GM18909 (cell line): ENCODE data around the gene MON1B.

ENCODE experiments used
- ATAC-seq: cut with Tn5 transposase; IDR thresholded peaks from one replicate; pipeline ENCODE4 v1.9.1; 2021; ENCODE audit warnings: mild to moderate bottlenecking; ENCODE audit not compliant: unreplicated experiment, poor library complexity

The MON1B gene

DNA sequence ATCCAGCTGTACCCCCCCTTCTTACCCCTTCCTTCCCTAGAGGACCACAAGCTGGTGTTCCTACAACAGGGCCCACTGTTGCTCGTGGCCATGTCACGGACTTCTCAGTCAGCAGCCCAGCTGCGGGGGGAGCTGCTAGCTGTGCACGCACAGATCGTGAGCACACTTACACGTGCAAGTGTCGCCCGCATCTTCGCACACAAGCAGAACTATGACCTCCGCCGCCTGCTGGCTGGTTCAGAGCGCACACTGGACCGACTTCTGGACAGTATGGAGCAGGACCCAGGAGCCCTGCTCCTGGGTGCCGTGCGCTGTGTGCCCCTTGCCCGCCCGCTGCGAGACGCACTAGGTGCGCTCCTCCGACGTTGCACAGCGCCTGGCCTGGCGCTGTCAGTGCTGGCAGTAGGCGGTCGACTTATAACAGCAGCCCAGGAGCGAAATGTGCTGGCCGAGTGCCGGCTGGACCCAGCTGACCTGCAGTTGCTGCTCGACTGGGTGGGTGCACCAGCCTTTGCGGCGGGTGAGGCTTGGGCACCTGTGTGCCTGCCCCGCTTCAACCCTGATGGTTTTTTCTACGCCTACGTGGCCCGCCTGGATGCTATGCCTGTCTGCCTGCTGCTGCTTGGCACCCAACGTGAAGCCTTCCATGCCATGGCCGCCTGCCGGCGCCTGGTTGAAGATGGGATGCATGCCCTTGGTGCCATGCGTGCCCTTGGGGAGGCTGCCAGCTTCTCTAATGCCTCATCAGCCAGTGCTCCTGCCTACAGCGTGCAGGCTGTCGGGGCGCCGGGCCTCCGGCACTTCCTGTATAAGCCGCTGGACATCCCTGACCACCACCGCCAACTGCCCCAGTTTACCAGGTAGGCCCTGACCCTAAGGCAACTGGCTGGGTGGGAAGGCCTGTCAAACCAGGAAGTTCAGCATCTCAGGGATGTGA, 3.6 kb downstream of the MON1B start:
- no peak for ATAC-seq

DNA sequence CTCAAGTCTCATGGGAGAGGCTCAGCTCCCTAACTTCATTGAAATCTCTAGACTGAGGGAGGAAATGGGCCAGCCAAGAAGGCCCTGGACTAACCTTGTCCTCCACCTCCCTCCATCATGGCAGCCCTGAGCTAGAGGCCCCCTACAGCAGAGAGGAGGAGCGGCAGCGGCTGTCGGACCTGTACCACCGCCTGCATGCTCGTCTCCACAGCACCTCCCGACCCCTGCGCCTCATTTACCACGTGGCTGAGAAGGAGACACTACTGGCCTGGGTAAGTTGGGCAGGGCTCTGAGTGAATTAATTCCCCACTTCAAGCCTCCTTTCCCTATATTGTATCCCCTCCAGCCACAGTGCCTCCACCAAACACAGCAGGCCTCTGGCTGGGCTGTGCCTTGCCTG, 4.4 kb downstream of the MON1B start:
- no peak for ATAC-seq

DNA sequence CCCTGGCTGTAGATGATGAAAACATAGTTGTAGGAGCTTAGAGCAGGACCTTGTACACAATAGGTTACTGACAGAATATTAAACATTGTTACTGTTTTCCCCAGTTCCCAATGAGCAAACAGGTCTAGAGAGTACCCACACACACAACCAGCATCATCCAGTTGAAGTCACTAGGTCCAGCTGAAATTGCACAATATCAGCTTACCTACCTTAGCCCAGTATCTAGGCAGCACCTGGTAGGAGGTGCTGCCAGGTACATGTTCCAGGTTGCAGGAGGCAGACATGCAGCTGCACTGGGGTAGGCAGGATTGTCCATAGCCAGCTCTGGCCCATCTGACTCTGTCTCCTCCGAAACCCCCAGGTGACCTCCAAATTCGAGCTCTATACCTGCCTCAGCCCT, 6.8 kb downstream of the MON1B start:
- ATAC-seq: no peak

DNA sequence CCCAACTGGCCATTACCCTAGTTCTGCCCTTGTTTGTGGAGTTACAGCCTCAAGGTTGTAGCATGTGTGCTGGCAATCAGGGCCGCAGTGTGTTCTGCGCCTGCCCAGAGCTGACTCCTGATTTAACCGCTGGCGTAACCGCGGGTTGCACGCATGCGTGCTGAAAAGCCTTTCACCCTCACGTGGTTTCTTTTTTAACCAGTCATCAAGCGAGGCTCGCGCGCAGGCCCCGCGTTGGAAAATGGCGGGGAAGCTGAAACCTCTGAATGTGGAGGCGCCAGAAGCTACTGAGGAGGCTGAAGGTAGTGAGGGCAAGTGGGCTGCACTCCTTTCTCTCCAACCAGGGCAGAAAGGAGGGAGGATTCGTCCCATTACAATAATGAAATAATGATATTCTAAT, 8.2 kb downstream of the MON1B start, which contains the start of gene SYCE1L:
TSS of gene SYCE1L (plus strand) at position 198 of the 400 bp plus-strand sequence. CDS start at position 242, 44 bp downstream.
- ATAC-seq: no peak

DNA sequence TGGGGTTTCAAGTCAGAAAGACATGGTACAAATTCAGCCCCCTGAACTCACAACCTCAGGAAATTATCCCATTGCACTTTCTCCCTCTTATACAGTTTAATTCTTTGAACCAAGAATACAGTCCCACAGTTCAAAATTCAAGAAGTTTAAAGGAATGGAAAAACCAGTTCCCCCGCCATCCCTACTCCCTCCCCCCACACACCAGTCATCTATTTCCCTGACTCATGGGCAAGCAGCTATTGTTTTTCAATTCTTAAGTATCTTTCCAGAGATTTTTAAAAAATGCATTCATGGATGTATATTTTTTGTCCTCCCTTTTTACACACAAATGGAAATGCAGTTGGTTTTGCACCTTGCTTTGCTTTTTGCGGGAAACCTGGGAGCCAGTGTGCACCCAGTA, 15.5 kb downstream of the MON1B start:
- no peak for ATAC-seq

DNA sequence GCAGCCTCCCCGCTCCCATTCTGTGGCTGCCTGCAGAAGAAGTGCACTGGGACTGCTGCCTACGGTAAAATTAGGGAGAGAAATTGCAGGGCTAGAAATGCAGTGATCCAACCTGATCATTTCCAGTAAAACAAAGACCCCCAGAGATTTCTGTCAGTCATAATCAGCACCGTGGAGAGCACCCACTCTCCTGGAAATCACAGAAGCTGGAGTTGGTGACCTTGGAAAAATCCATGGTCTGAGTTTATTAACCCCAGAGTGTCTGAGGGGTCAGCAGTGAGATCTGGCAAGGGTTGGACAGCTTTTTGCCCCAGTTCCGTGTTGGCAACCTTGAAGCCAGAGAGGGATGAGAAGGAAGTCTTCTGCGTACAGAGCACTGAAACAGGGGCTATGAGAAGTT, 16.0 kb downstream of the MON1B start:
- no peak for ATAC-seq

DNA sequence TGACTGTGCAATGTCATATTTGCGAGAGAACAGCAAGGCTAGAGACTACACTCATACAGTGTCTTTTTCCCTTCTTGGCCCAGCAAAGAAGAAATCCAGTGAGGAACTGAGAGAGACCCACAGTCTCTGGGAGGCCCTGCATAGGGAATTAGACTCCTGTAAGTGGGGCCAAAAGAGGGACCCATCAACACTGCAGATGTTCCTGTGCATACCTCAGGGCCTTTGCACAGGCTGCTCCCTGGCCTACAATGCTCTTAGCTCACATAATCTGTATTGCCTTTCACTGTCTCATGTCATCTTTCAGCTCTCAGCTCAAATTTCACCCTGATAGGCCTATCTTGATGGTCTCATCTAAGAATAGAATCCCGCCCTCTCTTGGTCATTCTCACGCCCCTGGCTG, 17.4 kb downstream of the MON1B start:
- no peak for ATAC-seq

- peak; percentile 76 for ATAC-seq
Observed at GRCh38 chr16:77211880-77212740, 21.1 kb downstream of the MON1B start.

DNA sequence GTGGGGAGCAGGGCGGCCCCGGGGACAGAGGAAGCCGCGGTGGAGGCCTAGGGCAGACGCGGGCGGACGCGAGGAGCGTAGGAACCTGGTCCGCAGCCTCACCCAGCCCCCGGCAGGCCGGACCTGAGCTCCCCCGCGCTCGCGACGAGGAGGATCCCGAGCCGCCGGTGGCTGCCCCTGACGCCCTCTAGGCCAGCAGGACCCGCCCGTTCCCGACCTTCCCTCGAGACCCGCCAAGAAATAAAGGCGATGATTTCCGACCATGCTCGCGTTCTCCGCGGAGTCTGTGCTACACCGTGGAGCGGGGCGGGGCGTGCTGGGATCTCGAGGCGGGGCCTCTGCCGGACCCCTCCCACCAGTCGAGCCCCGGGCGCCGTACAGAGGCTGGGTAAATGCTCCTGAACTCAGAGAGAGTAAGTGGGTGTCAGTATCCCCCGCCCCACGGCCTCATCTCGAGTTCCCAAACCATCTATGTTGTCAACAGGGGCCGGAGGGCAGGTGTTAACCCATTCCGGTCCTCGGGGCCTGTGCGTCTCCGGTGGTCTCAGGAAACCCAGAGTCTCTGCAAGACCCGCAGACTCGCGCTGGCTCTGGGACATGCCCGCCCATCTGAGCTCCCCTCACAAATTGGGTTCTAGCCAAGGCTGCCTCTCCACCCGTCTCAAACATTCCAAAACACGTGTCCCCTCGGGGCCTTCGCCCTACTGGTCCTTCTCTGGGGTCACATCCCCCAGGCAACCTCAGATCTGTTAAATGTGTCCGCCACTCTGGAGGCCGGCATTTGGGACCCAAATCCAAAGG, 22.0 kb downstream of the MON1B start:
- peak; percentile 80 for ATAC-seq

DNA sequence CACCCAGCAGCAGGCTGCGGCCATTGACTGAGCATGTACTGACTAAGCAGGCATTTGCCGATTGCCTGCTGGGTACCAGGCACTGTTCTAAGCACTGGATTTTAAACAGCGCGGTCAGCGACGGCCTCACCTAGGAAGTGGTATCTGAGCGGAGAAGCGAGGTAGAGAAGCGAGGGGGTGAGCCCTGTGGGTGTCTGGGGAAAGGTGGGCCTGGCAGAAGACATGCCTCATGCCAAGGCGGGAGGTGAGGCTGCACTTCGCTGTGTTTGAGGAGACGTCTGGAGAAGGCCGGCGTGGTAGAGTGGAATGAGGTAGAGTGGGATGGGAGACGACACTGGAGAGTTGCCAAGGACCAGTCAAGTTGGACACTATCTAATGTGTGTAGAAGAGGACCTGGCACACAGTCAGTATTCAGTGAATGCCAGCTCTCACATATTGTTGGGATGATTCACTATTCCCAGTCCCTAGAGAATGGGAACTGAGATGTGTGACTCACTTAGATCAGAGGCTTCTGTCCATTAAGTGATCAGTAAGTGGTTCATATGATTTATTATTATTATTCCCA, 22.6 kb downstream of the MON1B start:
- no peak for ATAC-seq

- ATAC-seq: no peak
Observed at GRCh38 chr16:77214411-77215138, 23.6 kb downstream of the MON1B start.

- no peak for ATAC-seq
Observed at GRCh38 chr16:77219437-77219836, 28.4 kb downstream of the MON1B start.

DNA sequence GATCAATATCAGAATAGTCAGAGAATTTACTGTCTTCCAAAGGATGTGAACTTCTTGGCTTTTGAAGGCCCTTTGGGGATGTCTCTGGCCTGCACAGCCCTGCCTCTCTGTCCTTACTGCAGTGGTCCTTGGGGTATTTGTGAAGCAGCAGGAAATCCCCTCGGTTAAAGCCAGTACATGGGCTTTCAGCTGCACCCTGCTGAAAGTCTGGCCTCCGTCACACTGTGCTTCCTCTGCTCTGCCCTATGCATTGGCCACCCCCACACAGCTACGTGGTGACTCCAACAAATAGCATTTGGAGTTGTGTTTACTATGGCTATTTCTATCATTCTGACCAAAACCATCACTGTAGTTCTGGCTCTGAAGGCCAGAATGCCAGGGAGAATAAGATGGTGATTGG, 29.4 kb downstream of the MON1B start:
- ATAC-seq: peak; percentile 73

- ATAC-seq: no peak
Observed at GRCh38 chr16:77221482-77221881, 30.5 kb downstream of the MON1B start.

- no peak for ATAC-seq
Observed at GRCh38 chr16:77223184-77223583, 32.2 kb downstream of the MON1B start.

- no peak for ATAC-seq
Observed at GRCh38 chr16:77225182-77225581, 34.2 kb downstream of the MON1B start.

DNA sequence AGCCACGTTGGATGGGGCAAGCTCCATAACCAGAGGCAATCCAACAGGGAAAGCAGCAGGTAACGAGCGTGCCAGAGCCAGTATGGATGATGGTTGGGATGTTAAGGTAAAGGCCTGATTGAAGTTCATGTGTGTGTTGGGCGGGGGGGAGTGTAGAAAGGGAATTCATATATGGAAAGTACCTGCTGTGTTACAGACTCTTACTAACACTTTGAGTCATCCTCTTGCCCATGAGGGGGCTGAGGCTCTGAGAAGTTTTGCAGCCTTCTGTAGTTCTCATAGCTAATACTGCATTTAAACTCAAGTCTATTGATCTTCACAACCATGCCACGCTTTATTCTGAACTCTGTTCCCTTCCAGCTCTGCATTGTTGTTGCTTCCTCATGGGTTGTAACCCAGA, 36.8 kb downstream of the MON1B start:
- ATAC-seq: peak; percentile 79

- ATAC-seq: no peak
Observed at GRCh38 chr16:77231047-77231446, 40.1 kb downstream of the MON1B start.

DNA sequence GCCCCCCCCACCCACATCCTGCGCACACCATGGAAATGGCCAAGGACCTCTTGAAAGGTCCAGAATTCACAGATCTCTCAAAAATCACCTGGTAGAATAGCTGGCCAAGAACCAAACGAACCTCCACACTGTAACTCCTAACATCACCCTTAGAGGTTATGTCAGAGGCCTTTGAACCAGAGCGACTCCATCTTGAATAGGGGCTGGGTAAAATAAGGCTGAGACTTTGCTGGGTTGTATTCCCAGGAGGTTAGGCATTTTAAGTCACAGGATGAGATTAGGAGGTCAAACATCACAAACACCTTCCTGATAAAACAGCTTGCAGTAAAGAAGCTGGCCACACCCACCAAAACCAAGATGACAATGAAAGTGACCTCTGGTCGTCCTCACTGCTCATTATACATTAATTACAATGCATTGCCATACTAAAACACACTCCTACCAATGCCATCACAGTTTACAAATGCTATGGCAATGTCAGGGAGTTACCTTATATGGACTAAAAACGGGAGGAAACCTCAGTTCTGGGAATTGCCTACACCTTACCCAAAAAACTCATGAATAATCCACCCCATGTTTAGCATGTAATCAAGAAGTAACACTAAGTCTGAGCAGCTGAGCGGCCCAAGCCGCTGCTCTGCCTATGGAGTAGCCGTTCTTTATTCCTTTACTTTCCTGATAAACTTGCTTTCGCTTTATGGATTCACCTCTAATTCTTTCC, 43.0 kb downstream of the MON1B start:
- no peak for ATAC-seq
